GM21423 (cell line): ENCODE results near the gene DGCR6L.
"Not testable (repeated sequence)": the region's sequence is repeated elsewhere in the genome, so short reads cannot be mapped to it uniquely, and the experiment has no call there.

ENCODE experiments used
- ATAC-seq: cut with Tn5 transposase; IDR thresholded peaks from one replicate; pipeline ENCODE4 v1.9.1; 2021; ENCODE audit warnings: mild to moderate bottlenecking, moderate library complexity; ENCODE audit not compliant: unreplicated experiment

The DGCR6L gene

GRCh38 chr22:20277936-20278635 is 41.8 kb downstream of the DGCR6L start:
- not testable (repeated sequence) for ATAC-seq

- ATAC-seq = no peak
Measured at GRCh38 chr22:20276468-20276867, 43.4 kb downstream of the DGCR6L start.

- ATAC-seq = no peak
Measured at GRCh38 chr22:20275836-20276235, 44.0 kb downstream of the DGCR6L start.

- ATAC-seq = not testable (repeated sequence)
Measured at GRCh38 chr22:20275325-20275724, 44.5 kb downstream of the DGCR6L start.

- not testable (repeated sequence) for ATAC-seq
Measured at GRCh38 chr22:20274374-20274773, 45.5 kb downstream of the DGCR6L start.

GRCh38 chr22:20273758-20274181 is 46.1 kb downstream of the DGCR6L start:
- ATAC-seq = no peak

- no peak for ATAC-seq
Measured at GRCh38 chr22:20272700-20273099, 47.2 kb downstream of the DGCR6L start.

- ATAC-seq = no peak
Measured at GRCh38 chr22:20272174-20272573, 47.7 kb downstream of the DGCR6L start.

GRCh38 chr22:20271114-20271994 is 48.5 kb downstream of the DGCR6L start:
- ATAC-seq = no peak

GRCh38 chr22:20270190-20271113 is 49.4 kb downstream of the DGCR6L start:
- not testable (repeated sequence) for ATAC-seq

GRCh38 chr22:20269673-20270072 is 50.2 kb downstream of the DGCR6L start:
- ATAC-seq = not testable (repeated sequence)

GRCh38 chr22:20269201-20269600 is 50.7 kb downstream of the DGCR6L start:
- ATAC-seq = not testable (repeated sequence)

GRCh38 chr22:20268279-20269012 is 51.4 kb downstream of the DGCR6L start, which contains the start of gene RTN4R:
Gene RTN4R, minus strand, starts transcription at chr22:20268318. Its CDS starts 226 bp downstream, at chr22:20268092.
- no peak for ATAC-seq

- ATAC-seq = no peak
Measured at GRCh38 chr22:20267441-20268278, 52.2 kb downstream of the DGCR6L start.

- ATAC-seq = not testable (repeated sequence)
Measured at GRCh38 chr22:20266667-20267440, 53.0 kb downstream of the DGCR6L start.

- not testable (repeated sequence) for ATAC-seq
Measured at GRCh38 chr22:20265772-20266666, 53.8 kb downstream of the DGCR6L start.
